ENCODE measurements around the gene AVL9. TPM values are rescaled to one million over a fixed set of nuclear protein-coding genes. Genes with fewer than 3 reads are reported as not detected.
A peak's percentile ranks its signal among the peaks of the same experiment; 100 is the strongest.

The AVL9 gene
- total and polyA plus RNA-seq, 7 experiments from 2014 or later = 8.0 to 57.9 (median 35.4) TPM

DNA sequence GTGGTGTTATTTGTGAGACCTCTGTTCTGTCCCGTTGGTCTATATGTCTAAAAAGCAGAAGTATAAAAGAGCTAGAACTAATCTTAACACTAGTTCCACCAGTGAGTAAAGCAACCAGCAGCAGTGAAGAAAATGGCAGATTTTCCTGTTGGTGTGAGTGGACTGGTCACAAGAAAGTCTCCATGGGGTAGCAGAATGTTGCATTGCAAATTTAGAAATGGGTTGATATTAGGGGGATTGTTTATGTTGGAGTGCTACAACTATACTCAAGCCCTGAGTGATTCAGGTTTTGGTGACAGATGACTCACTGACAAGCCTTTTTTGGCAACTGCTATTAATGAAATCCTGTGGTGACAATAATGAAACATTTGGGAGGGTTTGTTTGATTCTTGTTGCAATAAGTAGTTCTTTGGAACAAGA is 5.6 kb downstream of the AVL9 start:
- H3K27me3 Mint-ChIP-seq = no peaks in the 10 kb centered on the region
- DNase-seq (no peak), ATAC-seq (peak; percentile 70)
- H3K4me1 Mint-ChIP-seq = peaks cover 34 to 78% (median 58%) of the 10 kb centered on the region in 7 donors
- Histone ChIP-seq H3K4me1 (ENCODE audit: control insufficient read depth in 2 of 2, insufficient read depth in 2 of 2, low read length in 2 of 2) (peaks cover 26 to 37% of the 10 kb centered on the region in 2 donors), H3K36me3 (ENCODE audit: control insufficient read depth in 2 of 3, insufficient read depth in 3 of 3, low read length in 3 of 3) (no peaks in the 10 kb centered on the region), H3K4me3 (ENCODE audit: low read length) (no peak overlapping the region), H3K27me3 (ENCODE audit: control insufficient read depth in 2 of 2, insufficient read depth in 2 of 2, low read length in 2 of 2) (no peaks in the 10 kb centered on the region), H3K9me3 (ENCODE audit: control insufficient read depth in 2 of 3, low read length in 3 of 3) (no peaks in the 10 kb centered on the region), H3K27ac (ENCODE audit: low read depth, low read length) (no peak overlapping the region)
- POLR2A ChIA-PET = no interaction called here
- intact Hi-C loops (cut with micrococcal nuclease) = no loop called here
- CTCF ChIA-PET = no interaction called here
- peak overlapping the region in 7 of 10 donors; percentile 10 to 68 (median 48) for H3K4me3 Mint-ChIP-seq
- peaks cover 0 to 6% (median 0%) of the 10 kb centered on the region in 11 donors for H3K9me3 Mint-ChIP-seq
- H3K36me3 Mint-ChIP-seq = peaks cover 4 to 23% (median 16%) of the 10 kb centered on the region in 5 donors
- peak overlapping the region in 7 of 9 donors; percentile 3 to 65 (median 14) for H3K27ac Mint-ChIP-seq

DNA sequence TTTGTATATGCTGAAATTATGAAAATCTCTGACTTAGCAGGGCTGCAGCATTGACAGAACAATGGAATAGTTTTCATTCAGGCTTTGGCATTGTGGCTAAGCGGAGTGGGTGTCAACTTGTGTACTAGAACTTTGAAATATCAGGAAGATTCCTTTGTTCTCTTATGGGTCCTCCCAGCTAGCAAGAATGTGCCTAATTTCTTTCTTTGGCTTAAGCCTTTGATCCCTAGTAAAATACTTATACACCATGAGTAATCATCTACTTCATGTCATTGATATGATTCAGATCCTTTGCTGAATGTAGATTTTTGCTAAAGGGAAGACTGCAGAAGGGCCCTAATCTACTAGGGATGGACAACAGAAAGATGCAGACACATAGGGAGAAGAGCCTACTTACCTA is 6.2 kb downstream of the AVL9 start:
- H3K4me3 ChIP-seq (ENCODE audit: low read length) = no peak overlapping the region
- peaks cover 23 to 32% of the 10 kb centered on the region in 2 donors for H3K4me1 ChIP-seq (ENCODE audit: control insufficient read depth in 2 of 2, insufficient read depth in 2 of 2, low read length in 2 of 2)
- ChIA-PET POLR2A (interaction anchor here (0.6 kb wide), 1 partner anchor 534 kb away, joined by 3 read pairs; no protein-coding TSS in a partner anchor), CTCF (no interaction called here)
- intact Hi-C loops (cut with micrococcal nuclease) = no loop called here
- Mint-ChIP-seq H3K27me3 (no peaks in the 10 kb centered on the region), H3K4me1 (peaks cover 31 to 78% (median 57%) of the 10 kb centered on the region in 7 donors), H3K27ac (peak overlapping the region in 2 of 9 donors; percentile 26 to 65), H3K4me3 (peak overlapping the region in 7 of 10 donors; percentile 18 to 68 (median 48)), H3K9me3 (peaks cover 0 to 6% (median 0%) of the 10 kb centered on the region in 11 donors), H3K36me3 (peaks cover 0 to 24% (median 18%) of the 10 kb centered on the region in 5 donors)
- no peaks in the 10 kb centered on the region for H3K9me3 ChIP-seq (ENCODE audit: control insufficient read depth in 2 of 3, low read length in 3 of 3)
- ATAC-seq (no peak), DNase-seq (no peak)
- no peak overlapping the region for H3K27ac ChIP-seq (ENCODE audit: low read depth, low read length)
- no peaks in the 10 kb centered on the region for H3K36me3 ChIP-seq (ENCODE audit: control insufficient read depth in 2 of 3, insufficient read depth in 3 of 3, low read length in 3 of 3)
- no peaks in the 10 kb centered on the region for H3K27me3 ChIP-seq (ENCODE audit: control insufficient read depth in 2 of 2, insufficient read depth in 2 of 2, low read length in 2 of 2)

DNA sequence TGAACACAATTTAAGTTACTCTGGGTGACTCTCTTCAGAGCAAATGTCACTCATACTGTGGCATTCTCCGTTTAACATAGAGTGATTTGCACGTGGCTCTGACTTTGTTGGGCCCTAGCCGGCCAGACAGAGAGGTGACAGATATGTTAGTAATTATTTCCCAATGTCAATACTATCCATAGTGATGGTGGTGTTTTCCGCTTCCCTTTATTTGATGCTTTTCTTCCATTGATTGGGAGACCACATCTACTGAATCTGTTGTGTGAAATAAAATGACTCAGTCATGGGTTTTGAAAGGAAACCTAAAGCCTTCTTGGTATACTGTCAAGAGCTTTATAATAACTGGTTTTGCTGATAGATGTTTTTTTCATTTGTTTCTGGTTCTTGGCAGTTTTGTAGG is 7.4 kb downstream of the AVL9 start:
- H3K27me3 Mint-ChIP-seq = no peaks in the 10 kb centered on the region
- intact Hi-C loops (cut with micrococcal nuclease) = no loop called here
- DNase-seq (no peak), ATAC-seq (no peak)
- POLR2A ChIA-PET = no interaction called here
- H3K9me3 Mint-ChIP-seq = peaks cover 0 to 6% (median 0%) of the 10 kb centered on the region in 11 donors
- CTCF ChIA-PET = no interaction called here
- Histone ChIP-seq H3K36me3 (ENCODE audit: control insufficient read depth in 2 of 3, insufficient read depth in 3 of 3, low read length in 3 of 3) (no peaks in the 10 kb centered on the region), H3K27me3 (ENCODE audit: control insufficient read depth in 2 of 2, insufficient read depth in 2 of 2, low read length in 2 of 2) (no peaks in the 10 kb centered on the region), H3K9me3 (ENCODE audit: control insufficient read depth in 2 of 3, low read length in 3 of 3) (no peaks in the 10 kb centered on the region), H3K4me3 (ENCODE audit: low read length) (no peak overlapping the region), H3K27ac (ENCODE audit: low read depth, low read length) (no peak overlapping the region), H3K4me1 (ENCODE audit: control insufficient read depth in 2 of 2, insufficient read depth in 2 of 2, low read length in 2 of 2) (peaks cover 19 to 21% of the 10 kb centered on the region in 2 donors)
- peak overlapping the region in 9 of 10 donors; percentile 1 to 57 (median 27) for H3K4me3 Mint-ChIP-seq
- H3K27ac Mint-ChIP-seq = peak overlapping the region in 4 of 9 donors; percentile 11 to 34 (median 18)
- peaks cover 0 to 30% (median 17%) of the 10 kb centered on the region in 5 donors for H3K36me3 Mint-ChIP-seq
- peaks cover 36 to 78% (median 60%) of the 10 kb centered on the region in 7 donors for H3K4me1 Mint-ChIP-seq

DNA sequence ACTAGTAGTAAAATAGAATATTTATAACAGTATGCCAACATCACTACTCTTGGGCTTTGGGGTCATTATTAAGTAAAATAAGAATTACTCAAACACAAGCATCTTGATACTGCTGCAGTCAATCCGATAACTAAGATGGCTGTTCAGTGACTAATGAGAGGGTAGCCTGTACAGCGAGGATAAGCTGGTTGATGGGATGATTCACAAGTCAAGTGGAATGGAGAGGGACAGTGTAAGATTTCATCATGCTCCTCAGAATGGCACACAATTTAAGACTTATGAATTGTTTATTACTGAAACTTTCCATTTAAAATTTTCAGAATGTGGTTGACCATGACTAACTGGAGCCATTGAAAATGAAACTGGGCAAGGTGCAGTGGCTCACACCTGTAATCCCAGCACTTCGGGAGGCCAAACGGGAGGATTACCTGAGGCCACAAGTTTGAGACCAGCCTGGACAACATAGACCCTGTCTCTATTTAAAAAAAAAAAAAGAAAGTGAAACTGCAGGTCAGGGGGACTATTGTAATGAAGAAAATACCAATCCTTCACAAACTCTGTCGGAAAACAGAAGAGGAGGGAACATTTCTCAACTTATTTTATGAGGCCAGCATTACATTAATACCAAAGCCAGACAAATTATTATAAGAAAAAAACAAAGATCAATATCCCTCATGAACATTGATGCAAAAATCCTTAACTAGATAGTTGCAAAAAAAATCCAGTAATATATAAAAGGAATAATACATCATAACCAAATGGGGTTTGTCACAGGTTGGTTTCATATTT is 11.2 kb downstream of the AVL9 start:
- Mint-ChIP-seq H3K27me3 (no peaks in the 10 kb centered on the region), H3K4me1 (peaks cover 22 to 85% (median 68%) of the 10 kb centered on the region in 7 donors), H3K36me3 (peaks cover 0 to 25% (median 2%) of the 10 kb centered on the region in 5 donors), H3K9me3 (no peaks in the 10 kb centered on the region), H3K27ac (peak overlapping the region in 2 of 9 donors; percentile 43 to 46), H3K4me3 (peak overlapping the region in 4 of 10 donors; percentile 13 to 69 (median 30))
- Histone ChIP-seq H3K4me1 (ENCODE audit: control insufficient read depth in 2 of 2, insufficient read depth in 2 of 2, low read length in 2 of 2) (peaks cover 8 to 9% of the 10 kb centered on the region in 2 donors), H3K36me3 (ENCODE audit: control insufficient read depth in 2 of 3, insufficient read depth in 3 of 3, low read length in 3 of 3) (peaks cover 0 to under 1% (median 0%) of the 10 kb centered on the region in 3 experiments), H3K4me3 (ENCODE audit: low read length) (no peak overlapping the region), H3K27me3 (ENCODE audit: control insufficient read depth in 2 of 2, insufficient read depth in 2 of 2, low read length in 2 of 2) (no peaks in the 10 kb centered on the region), H3K9me3 (ENCODE audit: control insufficient read depth in 2 of 3, low read length in 3 of 3) (no peaks in the 10 kb centered on the region), H3K27ac (ENCODE audit: low read depth, low read length) (no peak overlapping the region)
- DNase-seq (no peak), ATAC-seq (no peak)
- ChIA-PET CTCF (no interaction called here), POLR2A (interaction anchor here (1.5 kb wide), 1 partner anchor 11 kb away, joined by 5 read pairs; the partner anchor contains the start of gene AVL9)
- intact Hi-C loops (cut with micrococcal nuclease) = no loop called here

DNA sequence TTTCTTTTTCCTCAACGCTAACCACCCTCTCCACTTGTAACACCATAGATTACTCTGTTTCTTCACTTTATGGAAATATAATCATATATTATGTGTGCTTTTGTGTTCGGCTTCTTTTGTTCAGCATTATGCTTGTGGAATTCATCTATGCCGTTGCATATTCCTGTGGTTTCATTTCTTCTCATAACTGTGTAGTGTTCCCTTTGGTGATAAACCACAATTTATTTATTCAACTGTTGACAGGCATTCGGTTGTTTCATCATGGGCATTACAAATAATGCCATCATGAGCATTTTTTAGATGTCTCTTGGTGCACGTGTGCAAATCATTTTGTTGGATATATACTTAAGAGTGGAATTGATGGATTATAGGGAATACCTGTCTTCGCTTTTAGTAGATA is 12.1 kb downstream of the AVL9 start:
- Histone ChIP-seq H3K4me3 (ENCODE audit: low read length) (no peak overlapping the region), H3K9me3 (ENCODE audit: control insufficient read depth in 2 of 3, low read length in 3 of 3) (no peaks in the 10 kb centered on the region), H3K36me3 (ENCODE audit: control insufficient read depth in 2 of 3, insufficient read depth in 3 of 3, low read length in 3 of 3) (peaks cover 0 to 5% (median 0%) of the 10 kb centered on the region in 3 experiments), H3K27ac (ENCODE audit: low read depth, low read length) (no peak overlapping the region), H3K27me3 (ENCODE audit: control insufficient read depth in 2 of 2, insufficient read depth in 2 of 2, low read length in 2 of 2) (no peaks in the 10 kb centered on the region), H3K4me1 (ENCODE audit: control insufficient read depth in 2 of 2, insufficient read depth in 2 of 2, low read length in 2 of 2) (peaks cover 6 to 11% of the 10 kb centered on the region in 2 donors)
- ChIA-PET POLR2A (no interaction called here), CTCF (no interaction called here)
- intact Hi-C loops (cut with micrococcal nuclease) = no loop called here
- Mint-ChIP-seq H3K4me3 (peak overlapping the region in 3 of 10 donors; percentile 3 to 34 (median 28)), H3K9me3 (no peaks in the 10 kb centered on the region), H3K36me3 (peaks cover 0 to 31% (median 0%) of the 10 kb centered on the region in 5 donors), H3K27ac (peak overlapping the region in 1 of 9 donors; percentile 60), H3K4me1 (peaks cover 21 to 85% (median 73%) of the 10 kb centered on the region in 7 donors), H3K27me3 (no peaks in the 10 kb centered on the region)
- DNase-seq (no peak), ATAC-seq (no peak)

DNA sequence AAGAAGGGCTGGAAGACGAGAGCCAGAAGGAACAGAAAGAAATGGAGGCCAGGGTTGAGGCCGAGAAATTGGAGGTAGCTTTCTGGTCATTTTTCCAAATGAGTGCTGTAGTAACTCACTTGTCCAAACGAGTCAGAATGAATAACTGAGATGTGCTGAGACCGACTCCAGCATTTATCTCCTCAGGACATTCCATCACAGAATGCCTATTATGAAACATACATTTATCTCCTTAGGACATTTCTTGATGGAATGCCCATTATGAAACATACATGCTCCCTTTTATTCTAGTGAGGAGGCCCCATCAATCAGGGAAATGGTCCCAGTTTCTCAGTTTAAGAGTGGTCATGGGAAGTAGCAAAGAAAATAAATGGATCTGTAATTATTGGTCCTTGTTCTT is 16.5 kb downstream of the AVL9 start:
- POLR2A ChIA-PET = no interaction called here
- intact Hi-C loops (cut with micrococcal nuclease) = no loop called here

More for the DNA sequence above, 16.5 kb downstream of the AVL9 start:
- CTCF ChIA-PET = no interaction called here
- ATAC-seq (no peak), DNase-seq (no peak)
- Histone ChIP-seq H3K4me1 (ENCODE audit: control insufficient read depth in 2 of 2, insufficient read depth in 2 of 2, low read length in 2 of 2) (peaks cover 4 to 28% of the 10 kb centered on the region in 2 donors), H3K4me3 (ENCODE audit: low read length) (no peak overlapping the region), H3K27ac (ENCODE audit: low read depth, low read length) (no peak overlapping the region), H3K9me3 (ENCODE audit: control insufficient read depth in 2 of 3, low read length in 3 of 3) (no peaks in the 10 kb centered on the region), H3K36me3 (ENCODE audit: control insufficient read depth in 2 of 3, insufficient read depth in 3 of 3, low read length in 3 of 3) (peaks cover 0 to 5% (median 0%) of the 10 kb centered on the region in 3 experiments), H3K27me3 (ENCODE audit: control insufficient read depth in 2 of 2, insufficient read depth in 2 of 2, low read length in 2 of 2) (no peaks in the 10 kb centered on the region)
- peaks cover 0 to 1% (median 0%) of the 10 kb centered on the region in 11 donors for H3K9me3 Mint-ChIP-seq
- peak overlapping the region in 6 of 9 donors; percentile 50 to 93 (median 74) for H3K27ac Mint-ChIP-seq
- no peaks in the 10 kb centered on the region for H3K27me3 Mint-ChIP-seq
- peak overlapping the region in 4 of 10 donors; percentile 6 to 39 (median 21) for H3K4me3 Mint-ChIP-seq
- peaks cover 1 to 43% (median 2%) of the 10 kb centered on the region in 5 donors for H3K36me3 Mint-ChIP-seq
- H3K4me1 Mint-ChIP-seq = peaks cover 29 to 97% (median 91%) of the 10 kb centered on the region in 7 donors
